DMS 273 (cell line): ENCODE data around the gene UBAP2.
"Not testable (repeated sequence)": the region's sequence is repeated elsewhere in the genome, so short reads cannot be mapped to it uniquely, and the experiment has no call there.

ENCODE experiments used
- DNase-seq: peaks from one replicate; lab custom pipeline; 2025; ENCODE audit not compliant: unreplicated experiment; lab: John Stamatoyannopoulos, UW

Gene UBAP2

GRCh38 chr9:33992632-33993031 is 56.1 kb downstream of the UBAP2 start:
- DNase-seq: no peak

- DNase-seq: no peak
These were observed 60.3 kb downstream of the UBAP2 start for GRCh38 chr9:33988219-33988890.

GRCh38 chr9:33976414-33976813 is 72.3 kb downstream of the UBAP2 start:
- DNase-seq: no peak

- DNase-seq: no peak
These were observed 76.0 kb downstream of the UBAP2 start for GRCh38 chr9:33972698-33973097.

- no peak for DNase-seq
These were observed 84.5 kb downstream of the UBAP2 start for GRCh38 chr9:33964086-33964768.

GRCh38 chr9:33962468-33962867 is 86.2 kb downstream of the UBAP2 start:
- DNase-seq: not testable (repeated sequence)

- no peak for DNase-seq
These were observed 89.0 kb downstream of the UBAP2 start for GRCh38 chr9:33959725-33960124.

- DNase-seq: no peak
These were observed 92.1 kb downstream of the UBAP2 start for GRCh38 chr9:33956544-33956943.

GRCh38 chr9:33952066-33952465 is 96.6 kb downstream of the UBAP2 start:
- DNase-seq: no peak

GRCh38 chr9:33950371-33950770 is 98.3 kb downstream of the UBAP2 start:
- no peak for DNase-seq

GRCh38 chr9:33946779-33947535 is 101.7 kb downstream of the UBAP2 start:
- no peak for DNase-seq

GRCh38 chr9:33943389-33943788 is 105.3 kb downstream of the UBAP2 start:
- no peak for DNase-seq

- peak; percentile 7 for DNase-seq
These were observed 106.1 kb downstream of the UBAP2 start for GRCh38 chr9:33942471-33943083.

GRCh38 chr9:33939924-33940874 is 108.5 kb downstream of the UBAP2 start:
- DNase-seq: no peak

- no peak for DNase-seq
These were observed 114.4 kb downstream of the UBAP2 start for GRCh38 chr9:33934188-33934878.

GRCh38 chr9:33932078-33932807 is 116.4 kb downstream of the UBAP2 start:
- DNase-seq: no peak

- no peak for DNase-seq
These were observed 117.4 kb downstream of the UBAP2 start for GRCh38 chr9:33931326-33931725.

- DNase-seq: no peak
These were observed 121.0 kb downstream of the UBAP2 start for GRCh38 chr9:33927694-33928093.
